Left lung (tissue), 10 donors: ENCODE results near the gene KRT83. TPM values are rescaled to one million over a fixed set of nuclear protein-coding genes. Genes with fewer than 3 reads are reported as not detected.
A peak's percentile ranks its signal among the peaks of the same experiment; 100 is the strongest.
"Not testable (repeated sequence)": the region's sequence is repeated elsewhere in the genome, so short reads cannot be mapped to it uniquely, and the experiment has no call there.

ENCODE experiments used
- ATAC-seq: fragments of 200-7000 bp; cut with Tn5 transposase; one replicate; pipeline ENCODE4 v1.9.1; 2020; ENCODE audit warnings: moderate library complexity
- DNase-seq, 4 donors: peaks; one replicate each; pipeline ENCODE4 v3.0.0-alpha.2; 2013 to 2020
- H3K27ac ChIP-seq, 2 donors: fragments of 200-600 bp; sonication (generic) in 1 of 2; one replicate each; pipeline versions ENCODE4 v1.5.0 to v1.8.0; 2020 to 2021
- H3K27me3 ChIP-seq, 2 donors: fragments of 200-600 bp; sonication (generic) in 1 of 2; one replicate each; pipeline versions ENCODE4 v1.5.0 to v1.8.0; 2020 to 2021
- H3K36me3 ChIP-seq, 2 donors: fragments of 200-600 bp; sonication (generic) in 1 of 2; one replicate each; pipeline versions ENCODE4 v1.5.0 to v1.8.0; 2020 to 2021
- H3K4me1 ChIP-seq, 2 donors: fragments of 200-600 bp; one replicate each; pipeline ENCODE4 v1.8.0; 2021
- H3K4me3 ChIP-seq, 2 donors: fragments of 200-600 bp; sonication (generic) in 1 of 2; one replicate each; pipeline versions ENCODE4 v1.5.0 to v1.8.0; 2020 to 2021; ENCODE audit warnings: mild to moderate bottlenecking in 1 of 2
- H3K9me3 ChIP-seq, 2 donors: fragments of 200-600 bp; sonication (generic) in 1 of 2; one replicate each; pipeline versions ENCODE4 v1.5.0 to v1.8.0; 2020 to 2021
- CTCF ChIP-seq, 2 donors: fragments of 200-600 bp; sonication (generic) in 1 of 2; IDR thresholded peaks; one replicate each; pipeline versions ENCODE4 v1.5.0 to v1.8.0; 2021; ENCODE audit warnings: antibody characterized with exemption in 2 of 2
- intact Hi-C, 2 donors: fragments of 100-400 bp; cut with DNase I; formaldehyde crosslinking; loops; one replicate each; pipeline versions ENCODE4 v1.11.2 to v1.14.2; 2022
- polyA plus RNA-seq, 6 donors: library from polyadenylated mRNA; unstranded; fragments of 120-200 nt; gene quantifications; one replicate each; pipeline ENCODE4 v1.2.1, GENCODE V29; 2013; ENCODE audit not compliant: insufficient read length in 6 of 6
- total RNA-seq, 2 donors: library from RNA; stranded (reverse); fragmentation: NEBNext Ultra II Directional; extraction: Animal tissue kit (Norgen Biotek cat#: 25700); gene quantifications; one replicate each; pipeline ENCODE4 v1.2.1, GENCODE V29; 2021
- donor health status: DM: no; HTN: yes; CAD: no.
- donor health status: DM: no; HTN: no; CAD: no.

The KRT83 gene
- total and polyA plus RNA-seq, 8 donors, result not detected

- H3K27me3 ChIP-seq, intact Hi-C loops, H3K9me3 ChIP-seq, H3K27ac ChIP-seq, DNase-seq, H3K4me3 ChIP-seq, H3K4me1 ChIP-seq, ATAC-seq, H3K36me3 ChIP-seq: not testable (repeated sequence)
These were observed 34.1 kb downstream of the KRT83 start for GRCh38 chr12:52286857-52287785.

- Histone ChIP-seq H3K27ac (no peak overlapping the region), H3K4me1 (peaks cover 5 to 8% of the 10 kb centered on the region in 2 donors), H3K4me3 (no peak overlapping the region), H3K27me3 (no peaks in the 10 kb centered on the region), H3K36me3 (no peaks in the 10 kb centered on the region), H3K9me3 (no peaks in the 10 kb centered on the region)
- DNase-seq (no peak), ATAC-seq (no peak)
- intact Hi-C loops, result no loop called here
- no peak for TF ChIP-seq CTCF (IDR thresholded peaks at IDR 0.05)
These were observed 35.2 kb downstream of the KRT83 start for GRCh38 chr12:52285851-52286530.

GRCh38 chr12:52285172-52285745 lies 35.9 kb downstream of the KRT83 start:
- TF ChIP-seq CTCF (IDR thresholded peaks at IDR 0.05), result no peak
- no peak overlapping the region for H3K4me3 ChIP-seq
- no peaks in the 10 kb centered on the region for H3K36me3 ChIP-seq
- no peaks in the 10 kb centered on the region for H3K27me3 ChIP-seq
- no peaks in the 10 kb centered on the region for H3K9me3 ChIP-seq
- no peak overlapping the region for H3K27ac ChIP-seq
- peaks cover 12 to 14% of the 10 kb centered on the region in 2 donors for H3K4me1 ChIP-seq
- DNase-seq (no peak), ATAC-seq (no peak)
- intact Hi-C loops, result no loop called here

- H3K27ac ChIP-seq, result no peak overlapping the region
- H3K4me1 ChIP-seq, result peaks cover 14 to 18% of the 10 kb centered on the region in 2 donors
- no peak overlapping the region for H3K4me3 ChIP-seq
- no peak for ATAC-seq
- H3K9me3 ChIP-seq, result no peaks in the 10 kb centered on the region
- no peaks in the 10 kb centered on the region for H3K36me3 ChIP-seq
- intact Hi-C loops, result no loop called here
- no peak for DNase-seq
- no peaks in the 10 kb centered on the region for H3K27me3 ChIP-seq
- TF ChIP-seq CTCF (IDR thresholded peaks at IDR 0.05), result no peak
These were observed 36.5 kb downstream of the KRT83 start for GRCh38 chr12:52284562-52285171.

- Histone ChIP-seq H3K9me3 (no peaks in the 10 kb centered on the region), H3K27ac (peak overlapping the region; percentile 75 to 81), H3K36me3 (no peaks in the 10 kb centered on the region), H3K27me3 (peaks cover 0 to 18% of the 10 kb centered on the region in 2 donors), H3K4me3 (no peak overlapping the region), H3K4me1 (peaks cover 20 to 29% of the 10 kb centered on the region in 2 donors)
- DNase-seq (peak in 2 of 4 donors; percentile 22 to 76), ATAC-seq (peak; percentile 66)
- TF ChIP-seq CTCF (IDR thresholded peaks at IDR 0.05), result no peak
- intact Hi-C loops, result no loop called here
These were observed 40.2 kb downstream of the KRT83 start for GRCh38 chr12:52280796-52281560.
